Caki2 (cell line): ENCODE measurements around the gene CTBP2. TPM values are rescaled to one million over a fixed set of nuclear protein-coding genes. Genes with fewer than 3 reads are reported as not detected.

ENCODE experiments used
- DNase-seq: peaks from one replicate; pipeline ENCODE4 v3.0.0-alpha.2; 2015; ENCODE audit warnings: low read depth
- in situ Hi-C: cut with HindIII; loops from 2 replicates; pipeline ENCODE4 v1.10.0; 2016; ENCODE audit warnings: low sequenced_read_pairs, low pct_unique_long_range_greater_than_20kb, mixed read lengths
- total RNA-seq: library from RNA; depleted of rRNA; stranded (reverse); fragments of >200 nt; shearing (Covaris generic); gene quantifications from 2 replicates; pipeline ENCODE4 v1.2.3, GENCODE V29; 2014; ENCODE audit warnings: low replicate concordance

The CTBP2 gene
- total RNA-seq, 1 experiment from 2014 or later: 82.4 TPM

GRCh38 chr10:125027871-125028869 is 132.2 kb downstream of the CTBP2 start:
- in situ Hi-C loops: no loop called here
- DNase-seq: no peak

GRCh38 chr10:125026974-125027735 is 133.2 kb downstream of the CTBP2 start:
- in situ Hi-C loops: no loop called here
- no peak for DNase-seq

GRCh38 chr10:125026036-125026931 is 134.1 kb downstream of the CTBP2 start:
- in situ Hi-C loops: no loop called here
- no peak for DNase-seq

- DNase-seq: no peak
- in situ Hi-C loops: no loop called here
Measured at GRCh38 chr10:125025341-125025740, 135.0 kb downstream of the CTBP2 start.

GRCh38 chr10:125024497-125025234 is 135.7 kb downstream of the CTBP2 start:
- no peak for DNase-seq
- in situ Hi-C loops: no loop called here

GRCh38 chr10:125023862-125024496 is 136.4 kb downstream of the CTBP2 start:
- in situ Hi-C loops: no loop called here
- DNase-seq: no peak

GRCh38 chr10:125023255-125023654 is 137.1 kb downstream of the CTBP2 start:
- in situ Hi-C loops: no loop called here
- DNase-seq: no peak

- DNase-seq: no peak
- in situ Hi-C loops: no loop called here
Measured at GRCh38 chr10:125022671-125023070, 137.7 kb downstream of the CTBP2 start.

- no peak for DNase-seq
- in situ Hi-C loops: no loop called here
Measured at GRCh38 chr10:125021686-125022344, 138.5 kb downstream of the CTBP2 start.

GRCh38 chr10:125020871-125021270 is 139.5 kb downstream of the CTBP2 start:
- in situ Hi-C loops: no loop called here
- no peak for DNase-seq

GRCh38 chr10:125020386-125020785 is 140.0 kb downstream of the CTBP2 start:
- DNase-seq: no peak
- in situ Hi-C loops: no loop called here

GRCh38 chr10:125018576-125019143 is 141.7 kb downstream of the CTBP2 start:
- in situ Hi-C loops: no loop called here
- DNase-seq: no peak

- no peak for DNase-seq
- in situ Hi-C loops: no loop called here
Measured at GRCh38 chr10:125017547-125018298, 142.6 kb downstream of the CTBP2 start.

GRCh38 chr10:125016611-125017202 is 143.7 kb downstream of the CTBP2 start:
- in situ Hi-C loops: no loop called here
- no peak for DNase-seq

GRCh38 chr10:125016123-125016522 is 144.2 kb downstream of the CTBP2 start:
- in situ Hi-C loops: no loop called here
- DNase-seq: no peak
